ENCODE data around the gene RAB35.

DNA sequence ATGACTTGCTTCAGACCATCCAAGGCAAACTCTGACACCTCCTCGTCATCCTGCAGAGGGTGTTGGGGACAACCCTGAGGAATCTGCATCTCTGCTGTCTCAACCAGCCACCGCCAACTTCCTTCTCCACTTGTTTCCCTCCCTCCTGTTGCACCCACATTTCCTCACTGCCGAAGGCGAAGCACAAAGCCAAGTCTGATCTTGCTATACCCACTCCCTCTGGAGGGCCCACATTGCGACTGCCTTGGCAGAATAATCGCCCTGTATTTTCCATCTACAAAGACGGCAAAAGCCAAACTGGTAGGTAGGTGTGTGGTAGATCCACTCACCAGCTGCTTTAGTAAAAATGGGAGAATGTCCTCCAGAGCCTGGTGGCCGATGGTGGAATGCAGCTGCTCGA is 21.8 kb upstream of the RAB35 start:
- TF ChIP-seq, protein P1, sequence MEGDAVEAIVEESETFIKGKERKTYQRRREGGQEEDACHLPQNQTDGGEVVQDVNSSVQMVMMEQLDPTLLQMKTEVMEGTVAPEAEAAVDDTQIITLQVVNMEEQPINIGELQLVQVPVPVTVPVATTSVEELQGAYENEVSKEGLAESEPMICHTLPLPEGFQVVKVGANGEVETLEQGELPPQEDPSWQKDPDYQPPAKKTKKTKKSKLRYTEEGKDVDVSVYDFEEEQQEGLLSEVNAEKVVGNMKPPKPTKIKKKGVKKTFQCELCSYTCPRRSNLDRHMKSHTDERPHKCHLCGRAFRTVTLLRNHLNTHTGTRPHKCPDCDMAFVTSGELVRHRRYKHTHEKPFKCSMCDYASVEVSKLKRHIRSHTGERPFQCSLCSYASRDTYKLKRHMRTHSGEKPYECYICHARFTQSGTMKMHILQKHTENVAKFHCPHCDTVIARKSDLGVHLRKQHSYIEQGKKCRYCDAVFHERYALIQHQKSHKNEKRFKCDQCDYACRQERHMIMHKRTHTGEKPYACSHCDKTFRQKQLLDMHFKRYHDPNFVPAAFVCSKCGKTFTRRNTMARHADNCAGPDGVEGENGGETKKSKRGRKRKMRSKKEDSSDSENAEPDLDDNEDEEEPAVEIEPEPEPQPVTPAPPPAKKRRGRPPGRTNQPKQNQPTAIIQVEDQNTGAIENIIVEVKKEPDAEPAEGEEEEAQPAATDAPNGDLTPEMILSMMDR (IDR thresholded peaks at IDR 0.05; ENCODE audit: low read depth, low read length, poor library complexity, severe bottlenecking), result no peak
- TF ChIP-seq EZH2phosphoT487 (IDR thresholded peaks at IDR 0.05; ENCODE audit: borderline replicate concordance, low read length), result no peak
